ENCODE measurements around the gene ADAMTS19.
A peak's percentile ranks its signal among the peaks of the same experiment; 100 is the strongest.

ADAMTS19 gene

DNA sequence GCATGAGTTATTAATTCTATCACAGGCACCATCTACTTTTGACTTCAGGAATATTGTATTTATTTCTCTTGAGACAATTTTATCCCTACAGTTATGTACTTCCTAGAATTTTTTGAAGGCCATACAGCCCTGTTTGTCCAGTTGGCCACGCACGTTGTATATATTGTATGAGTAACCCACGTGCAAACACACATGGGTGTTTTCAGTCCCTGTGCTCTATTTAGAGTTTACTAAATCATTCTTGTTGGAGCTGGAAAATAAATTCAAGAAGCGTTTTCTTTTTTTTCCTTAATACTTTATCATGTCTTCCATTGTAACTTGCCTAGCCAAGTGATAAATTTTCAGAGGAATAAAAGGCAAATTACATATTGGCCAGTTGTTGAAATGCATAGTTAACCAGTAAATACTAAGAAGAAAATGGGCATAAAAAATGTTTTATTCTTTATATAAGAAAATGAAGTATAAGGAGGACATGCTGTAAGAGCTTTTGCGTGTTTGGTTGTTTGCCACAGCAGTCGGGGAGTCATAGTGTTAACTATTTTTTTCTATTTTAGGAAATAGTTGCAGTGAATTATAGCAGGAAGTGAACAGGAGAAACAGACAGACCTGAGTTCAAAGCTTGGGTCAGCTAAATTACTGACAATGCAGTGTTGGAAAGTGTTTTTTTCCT lies 201.4 kb downstream of the ADAMTS19 start:
- Histone ChIP-seq H3K9me3 (no peaks in the 10 kb centered on the region), H3K4me1 (peaks cover 8% of the 10 kb centered on the region), H3K4me3 (ENCODE audit: low read depth, low read length) (no peak overlapping the region), H3K27me3 (no peaks in the 10 kb centered on the region), H3K36me3 (peaks cover 88% of the 10 kb centered on the region)
- TF ChIP-seq, protein P1, sequence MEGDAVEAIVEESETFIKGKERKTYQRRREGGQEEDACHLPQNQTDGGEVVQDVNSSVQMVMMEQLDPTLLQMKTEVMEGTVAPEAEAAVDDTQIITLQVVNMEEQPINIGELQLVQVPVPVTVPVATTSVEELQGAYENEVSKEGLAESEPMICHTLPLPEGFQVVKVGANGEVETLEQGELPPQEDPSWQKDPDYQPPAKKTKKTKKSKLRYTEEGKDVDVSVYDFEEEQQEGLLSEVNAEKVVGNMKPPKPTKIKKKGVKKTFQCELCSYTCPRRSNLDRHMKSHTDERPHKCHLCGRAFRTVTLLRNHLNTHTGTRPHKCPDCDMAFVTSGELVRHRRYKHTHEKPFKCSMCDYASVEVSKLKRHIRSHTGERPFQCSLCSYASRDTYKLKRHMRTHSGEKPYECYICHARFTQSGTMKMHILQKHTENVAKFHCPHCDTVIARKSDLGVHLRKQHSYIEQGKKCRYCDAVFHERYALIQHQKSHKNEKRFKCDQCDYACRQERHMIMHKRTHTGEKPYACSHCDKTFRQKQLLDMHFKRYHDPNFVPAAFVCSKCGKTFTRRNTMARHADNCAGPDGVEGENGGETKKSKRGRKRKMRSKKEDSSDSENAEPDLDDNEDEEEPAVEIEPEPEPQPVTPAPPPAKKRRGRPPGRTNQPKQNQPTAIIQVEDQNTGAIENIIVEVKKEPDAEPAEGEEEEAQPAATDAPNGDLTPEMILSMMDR (IDR thresholded peaks at IDR 0.05; ENCODE audit: low read depth, low read length): no peak
- no peak for DNase-seq

DNA sequence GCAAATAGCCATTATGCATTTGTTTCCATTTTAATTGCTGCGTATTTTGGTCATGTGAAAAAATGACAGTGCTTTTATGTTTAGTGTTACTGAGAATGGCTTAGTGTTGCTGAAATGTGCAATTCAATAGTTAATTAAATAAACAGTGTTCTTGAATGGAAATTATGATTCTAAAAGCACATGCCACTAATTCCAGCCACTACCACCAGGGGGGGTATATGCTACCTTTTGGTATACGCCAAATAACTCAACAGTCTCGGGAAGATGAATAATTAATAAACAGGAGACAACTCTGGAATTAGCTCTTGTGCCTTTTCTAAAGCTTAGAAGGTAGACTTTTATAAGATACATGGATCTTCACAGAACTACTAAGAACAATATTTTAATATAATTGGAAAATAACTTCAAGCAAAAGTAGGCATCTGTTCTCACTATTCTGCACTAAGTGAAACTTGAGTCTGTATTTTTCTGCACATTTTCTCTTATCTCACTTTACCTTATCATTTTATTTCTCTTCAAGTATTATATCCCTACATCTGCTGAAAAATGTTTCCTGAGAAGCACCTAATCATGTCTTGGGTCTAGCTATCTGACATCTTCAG lies 204.3 kb downstream of the ADAMTS19 start:
- TF ChIP-seq, protein P1 (IDR thresholded peaks at IDR 0.05; ENCODE audit: low read depth, low read length): peak; percentile 91
- Histone ChIP-seq H3K36me3 (peaks cover 88% of the 10 kb centered on the region), H3K4me3 (ENCODE audit: low read depth, low read length) (no peak overlapping the region), H3K9me3 (no peaks in the 10 kb centered on the region), H3K27me3 (no peaks in the 10 kb centered on the region), H3K4me1 (peaks cover 12% of the 10 kb centered on the region)
- peak; percentile 61 for DNase-seq

DNA sequence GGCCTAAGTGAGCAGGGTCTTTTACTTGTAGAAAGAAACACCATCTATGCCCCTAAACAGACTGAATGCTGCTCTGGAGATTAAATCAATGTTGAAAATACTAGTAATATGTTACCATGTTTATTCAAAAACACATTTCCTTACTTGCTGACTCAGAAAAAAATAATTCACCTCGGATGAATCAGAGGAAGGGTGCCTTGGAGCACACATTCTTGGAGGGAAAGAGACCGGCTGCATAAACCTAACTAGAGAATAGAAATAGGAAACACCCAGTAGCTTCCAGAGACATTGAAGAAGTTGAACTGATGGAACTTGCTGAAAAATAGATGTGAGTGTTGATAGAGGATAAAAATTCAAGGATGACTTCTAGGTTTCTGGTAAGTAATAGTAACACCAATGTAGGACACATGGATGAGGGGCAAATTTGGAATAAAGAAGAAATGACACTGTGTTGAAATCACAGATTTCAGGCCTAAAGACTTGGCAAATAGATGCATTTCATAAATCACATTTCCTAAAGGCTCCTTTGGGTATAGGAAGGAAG lies 210.9 kb downstream of the ADAMTS19 start:
- Histone ChIP-seq H3K4me1 (peaks cover 5% of the 10 kb centered on the region; the same call in 1 of the 2 replicates), H3K4me3 (ENCODE audit: low read depth, low read length) (no peak overlapping the region), H3K27me3 (no peaks in the 10 kb centered on the region), H3K36me3 (peaks cover 90% of the 10 kb centered on the region), H3K9me3 (no peaks in the 10 kb centered on the region)
- DNase-seq: no peak
- TF ChIP-seq, protein P1 (IDR thresholded peaks at IDR 0.05; ENCODE audit: low read depth, low read length): no peak

DNA sequence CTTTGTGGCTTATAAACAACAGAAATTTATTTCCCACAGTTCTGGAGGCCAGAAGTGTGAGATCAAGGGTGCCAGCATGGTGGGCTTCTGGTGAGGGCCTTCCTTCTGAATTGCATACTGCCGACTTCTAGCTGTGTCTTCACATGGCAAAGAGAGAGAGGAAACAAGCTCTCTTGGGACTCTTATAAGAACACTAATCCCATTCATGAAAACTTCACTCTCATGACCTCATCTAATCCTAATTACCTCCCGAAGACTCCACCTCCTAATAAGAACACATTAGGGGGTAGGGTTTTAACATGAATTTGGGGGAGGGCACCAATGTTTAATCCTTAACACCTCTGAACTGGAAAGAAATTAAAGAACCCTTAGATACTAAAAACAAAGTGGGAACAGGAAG lies 211.9 kb downstream of the ADAMTS19 start:
- Histone ChIP-seq H3K4me1 (no peaks in the 10 kb centered on the region), H3K36me3 (peaks cover 88% of the 10 kb centered on the region), H3K9me3 (no peaks in the 10 kb centered on the region), H3K4me3 (ENCODE audit: low read depth, low read length) (no peak overlapping the region), H3K27me3 (no peaks in the 10 kb centered on the region)
- TF ChIP-seq, protein P1 (IDR thresholded peaks at IDR 0.05; ENCODE audit: low read depth, low read length): no peak
- DNase-seq: no peak

DNA sequence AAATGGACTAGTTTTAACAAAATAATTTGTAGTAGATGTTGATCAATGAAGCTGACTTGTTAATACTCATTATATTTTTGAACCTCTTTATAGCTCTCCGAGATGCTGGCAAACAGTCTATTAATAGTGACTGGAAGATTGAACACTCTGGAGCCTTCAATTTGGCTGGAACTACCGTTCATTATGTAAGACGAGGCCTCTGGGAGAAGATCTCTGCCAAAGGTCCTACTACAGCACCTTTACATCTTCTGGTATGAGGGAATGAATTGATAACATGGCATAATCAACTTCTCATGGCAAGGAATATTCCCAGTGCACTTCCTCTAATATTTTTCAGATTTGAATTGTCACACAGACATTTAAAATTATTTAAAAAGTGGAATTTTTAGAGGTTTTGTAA lies 219.6 kb downstream of the ADAMTS19 start:
- H3K27me3 ChIP-seq: no peaks in the 10 kb centered on the region
- TF ChIP-seq, protein P1 (IDR thresholded peaks at IDR 0.05; ENCODE audit: low read depth, low read length): no peak
- DNase-seq: no peak
- peaks cover 92% of the 10 kb centered on the region for H3K36me3 ChIP-seq
- no peaks in the 10 kb centered on the region for H3K4me1 ChIP-seq
- H3K4me3 ChIP-seq (ENCODE audit: low read depth, low read length): no peak overlapping the region
- H3K9me3 ChIP-seq: no peaks in the 10 kb centered on the region

DNA sequence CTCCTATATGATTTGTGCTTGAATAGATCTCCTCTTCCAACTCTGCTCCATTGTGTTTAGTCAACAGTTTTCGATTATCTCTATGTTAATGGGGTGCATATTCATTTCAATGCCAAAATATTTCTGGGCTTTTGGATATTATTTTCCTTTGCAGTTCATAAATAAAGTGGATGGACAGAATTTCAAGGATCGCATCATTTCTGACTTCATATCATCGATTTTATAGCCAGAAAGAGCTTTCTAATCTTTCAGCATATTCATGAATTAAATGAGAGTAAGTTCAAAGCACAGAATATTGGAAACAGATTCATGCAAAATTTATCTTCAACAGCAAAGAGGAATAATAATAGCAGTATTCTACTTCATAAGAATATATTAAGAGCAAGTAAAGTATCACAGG lies 227.8 kb downstream of the ADAMTS19 start:
- no peaks in the 10 kb centered on the region for H3K4me1 ChIP-seq
- TF ChIP-seq, protein P1 (IDR thresholded peaks at IDR 0.05; ENCODE audit: low read depth, low read length): no peak
- H3K4me3 ChIP-seq (ENCODE audit: low read depth, low read length): no peak overlapping the region
- peaks cover 82% of the 10 kb centered on the region for H3K36me3 ChIP-seq
- H3K27me3 ChIP-seq: no peaks in the 10 kb centered on the region
- no peaks in the 10 kb centered on the region for H3K9me3 ChIP-seq
- DNase-seq: no peak

Measured in BE2C (cell line).